MM.1S (cell line): ENCODE results near the gene MYLK3.

Source experiments
- EZH2 ChIP-seq: fragments of 300-600 bp; sonication (generic); optimal IDR thresholded peaks from 2 replicates; pipeline ENCODE3; 2017; ENCODE audit warnings: low read depth, mild to moderate bottlenecking, antibody characterized with exemption, low read length, mixed read lengths
- EZH2phosphoT487 ChIP-seq: fragments of 300-600 bp; sonication (generic); IDR thresholded peaks from 2 replicates; pipeline ENCODE4 v1.6.1; 2018; ENCODE audit warnings: antibody characterized with exemption, low read length
- TF ChIP-seq, protein P1 (sequence below): fragments of 300-600 bp; sonication (generic); IDR thresholded peaks from 2 replicates; pipeline ENCODE4 v1.5.1; 2016; ENCODE audit warnings: antibody characterized with exemption, low read length, mixed read lengths

DNA sequence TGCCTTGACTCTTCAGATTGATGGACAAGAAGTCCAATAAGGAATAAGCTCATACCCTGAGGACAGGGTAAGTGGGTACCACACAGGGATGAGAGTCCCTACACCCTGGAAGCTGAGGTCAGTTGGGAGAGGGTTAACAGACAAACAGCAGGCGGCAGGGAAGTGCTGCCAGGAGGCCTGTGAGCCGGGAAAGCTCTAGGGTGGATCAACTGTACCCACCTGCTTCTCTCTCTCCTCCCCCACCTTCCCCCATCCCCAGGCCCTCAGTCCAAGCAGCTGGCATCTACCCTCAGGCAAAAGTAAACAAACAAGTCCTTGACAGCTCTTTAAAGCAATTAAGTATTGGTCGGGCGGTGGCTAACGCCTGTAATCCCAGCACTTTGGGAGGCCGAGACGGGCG, 20.7 kb upstream of the MYLK3 start:
- TF ChIP-seq, protein P1, sequence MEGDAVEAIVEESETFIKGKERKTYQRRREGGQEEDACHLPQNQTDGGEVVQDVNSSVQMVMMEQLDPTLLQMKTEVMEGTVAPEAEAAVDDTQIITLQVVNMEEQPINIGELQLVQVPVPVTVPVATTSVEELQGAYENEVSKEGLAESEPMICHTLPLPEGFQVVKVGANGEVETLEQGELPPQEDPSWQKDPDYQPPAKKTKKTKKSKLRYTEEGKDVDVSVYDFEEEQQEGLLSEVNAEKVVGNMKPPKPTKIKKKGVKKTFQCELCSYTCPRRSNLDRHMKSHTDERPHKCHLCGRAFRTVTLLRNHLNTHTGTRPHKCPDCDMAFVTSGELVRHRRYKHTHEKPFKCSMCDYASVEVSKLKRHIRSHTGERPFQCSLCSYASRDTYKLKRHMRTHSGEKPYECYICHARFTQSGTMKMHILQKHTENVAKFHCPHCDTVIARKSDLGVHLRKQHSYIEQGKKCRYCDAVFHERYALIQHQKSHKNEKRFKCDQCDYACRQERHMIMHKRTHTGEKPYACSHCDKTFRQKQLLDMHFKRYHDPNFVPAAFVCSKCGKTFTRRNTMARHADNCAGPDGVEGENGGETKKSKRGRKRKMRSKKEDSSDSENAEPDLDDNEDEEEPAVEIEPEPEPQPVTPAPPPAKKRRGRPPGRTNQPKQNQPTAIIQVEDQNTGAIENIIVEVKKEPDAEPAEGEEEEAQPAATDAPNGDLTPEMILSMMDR = no peak
- TF ChIP-seq EZH2 (no peak), EZH2phosphoT487 (no peak)
